A549 (cell line): ENCODE data around the gene PLA2G4F.

Source experiments
- CTCF ChIP-seq: fragments of >200 bp; sonication (Bioruptor Twin); formaldehyde crosslinking; IDR thresholded peaks from 3 replicates; pipeline ENCODE4 v1.5.1; 2016
- EHMT2 ChIP-seq: fragments of 200-600 bp; sonication (generic); IDR thresholded peaks from 2 replicates; pipeline ENCODE4 v1.6.1; 2016; ENCODE audit warnings: antibody characterized with exemption, low read depth, mild to moderate bottlenecking, moderate library complexity
- EP300 ChIP-seq, 2 experiments: fragments of >200 bp; sonication (Bioruptor Twin); formaldehyde crosslinking; IDR thresholded peaks; 2 replicates in 1 of 2; 3 replicates in 1 of 2; pipeline ENCODE4 v1.6.1; 2016 to 2017
- GATA3 ChIP-seq: IDR thresholded peaks from 2 replicates; pipeline ENCODE4 v1.6.1; 2012; ENCODE audit warnings: borderline replicate concordance
- JUN ChIP-seq, 2 experiments: fragments of >200 bp; sonication (Bioruptor Twin); formaldehyde crosslinking; IDR thresholded peaks; 2 replicates in 1 of 2; 3 replicates in 1 of 2; pipeline ENCODE4 v1.6.1; 2016 to 2017
- NFE2L2 ChIP-seq: fragments of 150-350 bp; conservative IDR thresholded peaks from 2 replicates; pipeline ENCODE4 v1.6.1; 2014; ENCODE audit warnings: low read length
- NPAS2 ChIP-seq: fragments of 250-450 bp; sonication (Bioruptor Pico); IDR thresholded peaks from 2 replicates; pipeline ENCODE4 v1.8.0; 2022; ENCODE audit warnings: mild to moderate bottlenecking, moderate library complexity, borderline replicate concordance
- POLR2A ChIP-seq: IDR thresholded peaks from 2 replicates; pipeline ENCODE4 v1.6.1; 2012; ENCODE audit warnings: mild to moderate bottlenecking, low read length
- POLR2AphosphoS2 ChIP-seq: conservative IDR thresholded peaks from 2 replicates; pipeline ENCODE4 v1.6.1; 2012; ENCODE audit warnings: low read length, improper control_type of control experiment, inconsistent platforms
- SMC3 ChIP-seq: fragments of >200 bp; sonication (Bioruptor Twin); formaldehyde crosslinking; IDR thresholded peaks from 3 replicates; pipeline ENCODE4 v1.6.1; 2018; ENCODE audit warnings: inconsistent platforms
- TF ChIP-seq, protein P1 (sequence below): fragments of 200-600 bp; sonication (generic); IDR thresholded peaks from 2 replicates; pipeline ENCODE4 v1.6.1; 2016; ENCODE audit warnings: antibody characterized with exemption, mild to moderate bottlenecking, moderate library complexity
- TF ChIP-seq, protein P2 (sequence below): fragments of 150-350 bp; IDR thresholded peaks from 2 replicates; pipeline ENCODE4 v1.6.1; 2014; ENCODE audit warnings: low read depth, mild to moderate bottlenecking, low read length

- TF ChIP-seq, protein P1, sequence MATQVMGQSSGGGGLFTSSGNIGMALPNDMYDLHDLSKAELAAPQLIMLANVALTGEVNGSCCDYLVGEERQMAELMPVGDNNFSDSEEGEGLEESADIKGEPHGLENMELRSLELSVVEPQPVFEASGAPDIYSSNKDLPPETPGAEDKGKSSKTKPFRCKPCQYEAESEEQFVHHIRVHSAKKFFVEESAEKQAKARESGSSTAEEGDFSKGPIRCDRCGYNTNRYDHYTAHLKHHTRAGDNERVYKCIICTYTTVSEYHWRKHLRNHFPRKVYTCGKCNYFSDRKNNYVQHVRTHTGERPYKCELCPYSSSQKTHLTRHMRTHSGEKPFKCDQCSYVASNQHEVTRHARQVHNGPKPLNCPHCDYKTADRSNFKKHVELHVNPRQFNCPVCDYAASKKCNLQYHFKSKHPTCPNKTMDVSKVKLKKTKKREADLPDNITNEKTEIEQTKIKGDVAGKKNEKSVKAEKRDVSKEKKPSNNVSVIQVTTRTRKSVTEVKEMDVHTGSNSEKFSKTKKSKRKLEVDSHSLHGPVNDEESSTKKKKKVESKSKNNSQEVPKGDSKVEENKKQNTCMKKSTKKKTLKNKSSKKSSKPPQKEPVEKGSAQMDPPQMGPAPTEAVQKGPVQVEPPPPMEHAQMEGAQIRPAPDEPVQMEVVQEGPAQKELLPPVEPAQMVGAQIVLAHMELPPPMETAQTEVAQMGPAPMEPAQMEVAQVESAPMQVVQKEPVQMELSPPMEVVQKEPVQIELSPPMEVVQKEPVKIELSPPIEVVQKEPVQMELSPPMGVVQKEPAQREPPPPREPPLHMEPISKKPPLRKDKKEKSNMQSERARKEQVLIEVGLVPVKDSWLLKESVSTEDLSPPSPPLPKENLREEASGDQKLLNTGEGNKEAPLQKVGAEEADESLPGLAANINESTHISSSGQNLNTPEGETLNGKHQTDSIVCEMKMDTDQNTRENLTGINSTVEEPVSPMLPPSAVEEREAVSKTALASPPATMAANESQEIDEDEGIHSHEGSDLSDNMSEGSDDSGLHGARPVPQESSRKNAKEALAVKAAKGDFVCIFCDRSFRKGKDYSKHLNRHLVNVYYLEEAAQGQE: no peak
- TF ChIP-seq EP300 (IDR thresholded peaks at IDR 0.05): no peak
- no peak for TF ChIP-seq CTCF
- no peak for TF ChIP-seq POLR2A
- no peak for TF ChIP-seq NFE2L2
- no peak for TF ChIP-seq EHMT2
- TF ChIP-seq, protein P2, sequence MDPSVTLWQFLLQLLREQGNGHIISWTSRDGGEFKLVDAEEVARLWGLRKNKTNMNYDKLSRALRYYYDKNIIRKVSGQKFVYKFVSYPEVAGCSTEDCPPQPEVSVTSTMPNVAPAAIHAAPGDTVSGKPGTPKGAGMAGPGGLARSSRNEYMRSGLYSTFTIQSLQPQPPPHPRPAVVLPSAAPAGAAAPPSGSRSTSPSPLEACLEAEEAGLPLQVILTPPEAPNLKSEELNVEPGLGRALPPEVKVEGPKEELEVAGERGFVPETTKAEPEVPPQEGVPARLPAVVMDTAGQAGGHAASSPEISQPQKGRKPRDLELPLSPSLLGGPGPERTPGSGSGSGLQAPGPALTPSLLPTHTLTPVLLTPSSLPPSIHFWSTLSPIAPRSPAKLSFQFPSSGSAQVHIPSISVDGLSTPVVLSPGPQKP: no peak
- TF ChIP-seq NPAS2 (CRISPR knock-in tag): no peak
- TF ChIP-seq POLR2AphosphoS2: no peak
- no peak for TF ChIP-seq JUN (IDR thresholded peaks at IDR 0.05)
- no peak for TF ChIP-seq SMC3
- no peak for TF ChIP-seq GATA3
Observed at GRCh38 chr15:42159381-42160015, 3.1 kb upstream of the PLA2G4F start.
